K562 (cell line): ENCODE measurements around the gene FRAT2. TPM values are rescaled to one million over a fixed set of nuclear protein-coding genes. Genes with fewer than 3 reads are reported as not detected.
A peak's percentile ranks its signal among the peaks of the same experiment; 100 is the strongest.

Experiments used
- RAD21 ChIP-seq, 2 experiments: fragments of 250-450 bp in 1 of 2; fragments of 450-650 bp in 1 of 2; sonication (Bioruptor Pico) in 1 of 2; formaldehyde crosslinking in 1 of 2; IDR thresholded peaks in 1 of 2; conservative IDR thresholded peaks in 1 of 2; 2 replicates each; pipeline versions ENCODE4 v1.4.0 to v1.8.0; 2020 to 2022; ENCODE audit warnings: mild to moderate bottlenecking in 2 of 2, moderate library complexity in 1 of 2
- ZBTB40 ChIP-seq, 2 experiments: fragments of 450-650 bp in 1 of 2; sonication (generic) in 1 of 2; formaldehyde crosslinking in 1 of 2; IDR thresholded peaks; 2 replicates each; pipeline versions ENCODE4 v1.7.1 to v1.9.0; 2016 to 2022; ENCODE audit warnings: inconsistent platforms in 1 of 2, mild to moderate bottlenecking in 1 of 2, missing genetic modification reagents in 1 of 2
- polyA plus RNA-seq, 8 experiments: library from polyadenylated mRNA; depleted of rRNA in 4 of 8; stranded (reverse) in 5 of 8; unstranded in 3 of 8; fragments of >200 nt; fragmentation: Nextera tagmentation in 2 of 8; fragmentation: Illumina TruSeq in 1 of 8; extraction: Ambion mirVana in 2 of 8; extraction: Trizol in 1 of 8; gene quantifications; 2 replicates each; pipeline versions ENCODE4 v1.2.1 to v1.2.3, GENCODE V29; 2011 to 2014; ENCODE audit warnings: inconsistent platforms in 1 of 8, missing spikeins in 1 of 8
- total RNA-seq, 7 experiments: library from RNA; depleted of rRNA in 6 of 7; stranded (reverse); fragments of >200 nt in 6 of 7; fragmentation: Illumina TruSeq in 2 of 7; extraction: Trizol in 2 of 7; gene quantifications; 2 replicates each; pipeline versions ENCODE4 v1.2.1 to v1.2.3, GENCODE V29; 2011 to 2021; ENCODE audit warnings: low replicate concordance in 1 of 7

The FRAT2 gene
- total and polyA plus RNA-seq, 9 of the 15 experiments (the other 6 are each of a cell fraction or from before 2014, with no cell fraction given): 4.3 to 31.7 (median 19.5) TPM

- TF ChIP-seq ZBTB40 (IDR thresholded peaks at IDR 0.05): no peak
- TF ChIP-seq ZBTB40 (CRISPR knock-in tag; IDR thresholded peaks at IDR 0.05): no peak
- TF ChIP-seq RAD21 (CRISPR knock-in tag; conservative IDR thresholded peaks at IDR 0.05 in 1 of 2, IDR thresholded peaks at IDR 0.05 in 1 of 2): peak in 1 of 2 experiments; percentile 58; a peak in 3 of 4 replicates
These were observed 21.0 kb upstream of the FRAT2 start (continued) for GRCh38 chr10:97355571-97355975.
